ENCODE results near the gene CLK4.

DNA sequence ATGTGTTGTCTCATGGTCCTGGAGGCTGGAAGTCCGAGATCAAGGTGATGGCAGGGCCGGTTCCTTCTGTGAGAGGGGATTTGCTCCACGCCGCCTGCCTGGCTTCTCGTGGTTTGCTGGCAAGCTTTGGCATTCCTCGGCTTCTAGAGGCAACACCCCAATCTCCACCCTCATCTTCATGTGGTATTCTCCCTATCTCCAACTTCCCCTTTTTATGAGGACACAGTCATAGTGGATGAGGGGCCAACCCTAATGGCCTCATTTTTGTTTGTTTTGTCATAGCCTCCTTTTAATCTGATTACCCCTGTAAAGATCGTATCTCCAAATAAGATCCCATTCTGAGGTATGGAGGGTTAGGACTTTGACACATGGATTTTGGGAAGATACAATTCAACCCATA is 41.7 kb upstream of the CLK4 start:
- TF ChIP-seq POLR2AphosphoS5 (IDR thresholded peaks at IDR 0.05; ENCODE audit: borderline replicate concordance, low read depth, low read length) (no peak), EZH2 (IDR thresholded peaks at IDR 0.05) (no peak), FOXP2 (optimal IDR thresholded peaks at IDR 0.05; ENCODE audit: control extremely low read depth, extremely low read length, insufficient read depth) (no peak)

Measured in SK-N-MC (cell line).